Body of pancreas (tissue), 4 donors: ENCODE data around the gene PARM1.

Experiments used
- POLR2A ChIP-seq, 3 donors: fragments of 450-650 bp; IDR thresholded peaks; one replicate each; pipeline ENCODE4 v1.6.1; 2016; ENCODE audit warnings: antibody characterized with exemption in 3 of 3, mild to moderate bottlenecking in 2 of 3
- TF ChIP-seq, protein P1 (sequence below), 7 experiments: fragments of 450-650 bp in 4 of 7; fragments of 200-600 bp in 3 of 7; sonication (generic) in 3 of 7; IDR thresholded peaks; one replicate each; pipeline ENCODE4 v1.5.1; 2016 to 2019; ENCODE audit warnings: antibody characterized with exemption in 7 of 7

DNA sequence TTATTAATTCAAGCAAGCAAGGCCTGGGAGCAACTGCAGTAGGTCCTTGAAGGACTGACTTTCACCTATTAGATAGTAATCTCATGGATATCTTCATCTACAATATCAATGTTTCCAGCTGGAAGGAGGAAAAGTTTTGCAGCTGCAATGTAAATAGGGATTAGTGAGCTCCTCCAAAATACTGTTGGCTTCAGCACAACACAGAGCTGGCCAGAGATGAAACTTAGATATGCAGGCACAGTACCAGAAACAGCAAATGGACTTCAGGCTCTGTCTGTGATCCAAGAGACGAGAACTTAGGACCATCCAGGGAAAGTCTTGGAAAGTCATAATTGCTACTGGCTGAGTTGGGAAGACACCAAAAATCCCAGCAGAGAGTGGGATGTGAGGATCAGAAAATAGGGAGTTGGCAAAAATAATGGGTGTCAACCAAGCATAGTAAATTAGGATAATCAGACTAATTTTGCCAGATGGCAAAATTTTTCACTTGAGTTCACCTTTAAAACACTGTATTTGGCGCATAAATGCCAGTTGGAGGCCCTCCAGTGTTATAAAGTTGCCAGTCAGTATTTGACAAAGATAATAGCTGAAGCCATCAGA lies 57.5 kb downstream of the PARM1 start:
- no peak for TF ChIP-seq POLR2A (IDR thresholded peaks at IDR 0.05)
- TF ChIP-seq, protein P1, sequence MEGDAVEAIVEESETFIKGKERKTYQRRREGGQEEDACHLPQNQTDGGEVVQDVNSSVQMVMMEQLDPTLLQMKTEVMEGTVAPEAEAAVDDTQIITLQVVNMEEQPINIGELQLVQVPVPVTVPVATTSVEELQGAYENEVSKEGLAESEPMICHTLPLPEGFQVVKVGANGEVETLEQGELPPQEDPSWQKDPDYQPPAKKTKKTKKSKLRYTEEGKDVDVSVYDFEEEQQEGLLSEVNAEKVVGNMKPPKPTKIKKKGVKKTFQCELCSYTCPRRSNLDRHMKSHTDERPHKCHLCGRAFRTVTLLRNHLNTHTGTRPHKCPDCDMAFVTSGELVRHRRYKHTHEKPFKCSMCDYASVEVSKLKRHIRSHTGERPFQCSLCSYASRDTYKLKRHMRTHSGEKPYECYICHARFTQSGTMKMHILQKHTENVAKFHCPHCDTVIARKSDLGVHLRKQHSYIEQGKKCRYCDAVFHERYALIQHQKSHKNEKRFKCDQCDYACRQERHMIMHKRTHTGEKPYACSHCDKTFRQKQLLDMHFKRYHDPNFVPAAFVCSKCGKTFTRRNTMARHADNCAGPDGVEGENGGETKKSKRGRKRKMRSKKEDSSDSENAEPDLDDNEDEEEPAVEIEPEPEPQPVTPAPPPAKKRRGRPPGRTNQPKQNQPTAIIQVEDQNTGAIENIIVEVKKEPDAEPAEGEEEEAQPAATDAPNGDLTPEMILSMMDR (IDR thresholded peaks at IDR 0.05), result no peak
